GM23338 (cell line): ENCODE measurements around the gene CROCC2. TPM values are rescaled to one million over a fixed set of nuclear protein-coding genes. Genes with fewer than 3 reads are reported as not detected.

ENCODE experiments used
- ATAC-seq: fragments of 200-7000 bp; cut with Tn5 transposase; 3 replicates; pipeline ENCODE4 v1.9.1; 2020
- DNase-seq: peaks from one replicate; pipeline ENCODE4 v3.0.0-alpha.2; 2015; ENCODE audit warnings: low spot score
- H2AFZ ChIP-seq: fragments of 200-600 bp; sonication (generic); 2 replicates; pipeline ENCODE4 v1.8.0; 2016; ENCODE audit warnings: antibody characterized with exemption, mild to moderate bottlenecking, moderate library complexity
- H3F3A ChIP-seq: fragments of 200-600 bp; sonication (generic); replicated peaks from 2 replicates; pipeline ENCODE4 v1.8.0; 2017; ENCODE audit warnings: antibody characterized with exemption, mixed run types, low read depth
- H3K27ac ChIP-seq: fragments of 200-600 bp; sonication (generic); 2 replicates; pipeline ENCODE4 v1.6.1; 2016; ENCODE audit warnings: low read depth
- H3K27me3 ChIP-seq: fragments of 200-600 bp; sonication (generic); 2 replicates; pipeline ENCODE4 v1.8.0; 2016; ENCODE audit warnings: mild to moderate bottlenecking, mixed run types, moderate library complexity; ENCODE audit not compliant: insufficient read depth
- H3K36me3 ChIP-seq: fragments of 200-600 bp; sonication (generic); 2 replicates; pipeline ENCODE4 v1.8.0; 2016; ENCODE audit warnings: mild to moderate bottlenecking; ENCODE audit not compliant: insufficient read depth
- H3K4me1 ChIP-seq: fragments of 200-600 bp; sonication (generic); 2 replicates; pipeline ENCODE4 v1.8.0; 2016; ENCODE audit warnings: mild to moderate bottlenecking, moderate library complexity; ENCODE audit not compliant: insufficient read depth
- H3K4me2 ChIP-seq: fragments of 200-600 bp; sonication (generic); 2 replicates; pipeline ENCODE4 v1.7.1; 2017; ENCODE audit warnings: mixed run types
- H3K4me3 ChIP-seq: fragments of 200-600 bp; sonication (generic); 2 replicates; pipeline ENCODE4 v1.6.1; 2016; ENCODE audit warnings: mixed run types
- H3K79me2 ChIP-seq: fragments of 200-600 bp; sonication (generic); replicated peaks from 2 replicates; pipeline ENCODE4 v1.8.0; 2017; ENCODE audit warnings: mild to moderate bottlenecking; ENCODE audit not compliant: insufficient read depth
- H3K9me2 ChIP-seq: fragments of 200-600 bp; sonication (generic); 2 replicates; pipeline ENCODE4 v1.8.0; 2017; ENCODE audit not compliant: insufficient read depth
- H4K20me1 ChIP-seq: fragments of 200-600 bp; sonication (generic); replicated peaks from 2 replicates; pipeline ENCODE4 v1.8.0; 2017; ENCODE audit warnings: mild to moderate bottlenecking; ENCODE audit not compliant: insufficient read depth
- H3K27ac Mint-ChIP-seq: 2 replicates; pipeline ENCODE4 v1.8.0; 2020; ENCODE audit warnings: inconsistent platforms, mild to moderate bottlenecking, moderate library complexity, mixed read lengths
- H3K27me3 Mint-ChIP-seq: 3 replicates; pipeline ENCODE4 v1.8.0; 2022; ENCODE audit warnings: low read depth, mild to moderate bottlenecking, moderate library complexity, mixed read lengths, inconsistent platforms; ENCODE audit not compliant: insufficient read depth, poor library complexity
- H3K36me3 Mint-ChIP-seq: 3 replicates; pipeline ENCODE4 v1.8.0; 2021; ENCODE audit warnings: low read depth, mild to moderate bottlenecking, inconsistent platforms, moderate library complexity, mixed read lengths
- H3K4me1 Mint-ChIP-seq: 3 replicates; pipeline ENCODE4 v1.8.0; 2020; ENCODE audit warnings: mild to moderate bottlenecking, inconsistent platforms, mixed read lengths
- H3K4me3 Mint-ChIP-seq: 3 replicates; pipeline ENCODE4 v1.8.0; 2021; ENCODE audit warnings: moderate library complexity, mild to moderate bottlenecking, inconsistent platforms, mixed read lengths
- H3K9me3 Mint-ChIP-seq: 3 replicates; pipeline ENCODE4 v1.8.0; 2020; ENCODE audit warnings: moderate library complexity, mild to moderate bottlenecking, inconsistent platforms, mixed read lengths
- EZH2 ChIP-seq: fragments of 200-600 bp; sonication (generic); IDR thresholded peaks from one replicate; pipeline ENCODE4 v1.8.0; 2017; ENCODE audit warnings: antibody characterized with exemption, mild to moderate bottlenecking, low read depth; ENCODE audit not compliant: unreplicated experiment
- EZH2phosphoT487 ChIP-seq: fragments of 200-600 bp; sonication (generic); IDR thresholded peaks from one replicate; pipeline ENCODE4 v1.8.1; 2018; ENCODE audit warnings: antibody characterized with exemption; ENCODE audit not compliant: unreplicated experiment
- JUNB ChIP-seq: IDR thresholded peaks from one replicate; pipeline ENCODE4 v1.6.1; 2016; ENCODE audit warnings: antibody characterized with exemption; ENCODE audit not compliant: unreplicated experiment
- NANOG ChIP-seq: IDR thresholded peaks from 2 replicates; pipeline ENCODE4 v1.6.1; 2016; ENCODE audit warnings: antibody characterized with exemption, borderline replicate concordance
- POLR2AphosphoS5 ChIP-seq: IDR thresholded peaks from 2 replicates; pipeline ENCODE4 v1.6.1; 2016; ENCODE audit warnings: antibody characterized with exemption, low read depth
- STAT1 ChIP-seq: IDR thresholded peaks from one replicate; pipeline ENCODE4 v1.6.1; 2016; ENCODE audit warnings: antibody characterized with exemption; ENCODE audit not compliant: unreplicated experiment
- polyA plus RNA-seq: library from polyadenylated mRNA; unstranded; fragments of >200 nt; fragmentation: Nextera tagmentation; extraction: Ambion mirVana; gene quantifications from 2 replicates; pipeline ENCODE4 v1.2.1, GENCODE V29; 2016
- total RNA-seq: library from RNA; depleted of rRNA; stranded (reverse); fragments of >200 nt; shearing (Covaris generic); gene quantifications from 2 replicates; pipeline ENCODE4 v1.2.3, GENCODE V29; 2014
- TF ChIP-seq, protein P1 (sequence below): IDR thresholded peaks from 2 replicates; pipeline ENCODE4 v1.6.1; 2016; ENCODE audit warnings: antibody characterized with exemption
- TF ChIP-seq, protein P2 (sequence below), 2 experiments: fragments of 200-600 bp in 1 of 2; sonication (generic) in 1 of 2; conservative IDR thresholded peaks; 2 replicates each; pipeline versions ENCODE4 v1.5.1 to v1.6.1; 2016 to 2017; ENCODE audit warnings: antibody characterized with exemption in 2 of 2, low read depth in 2 of 2, mild to moderate bottlenecking in 2 of 2, moderate library complexity in 1 of 2
- TF ChIP-seq, protein P3 (sequence below): fragments of 250-450 bp; sonication (Bioruptor Pico); IDR thresholded peaks from 2 replicates; pipeline ENCODE4 v1.5.0; 2020; ENCODE audit warnings: mild to moderate bottlenecking, moderate library complexity

The CROCC2 gene
- total and polyA plus RNA-seq, 2 experiments from 2014 or later = not detected

DNA sequence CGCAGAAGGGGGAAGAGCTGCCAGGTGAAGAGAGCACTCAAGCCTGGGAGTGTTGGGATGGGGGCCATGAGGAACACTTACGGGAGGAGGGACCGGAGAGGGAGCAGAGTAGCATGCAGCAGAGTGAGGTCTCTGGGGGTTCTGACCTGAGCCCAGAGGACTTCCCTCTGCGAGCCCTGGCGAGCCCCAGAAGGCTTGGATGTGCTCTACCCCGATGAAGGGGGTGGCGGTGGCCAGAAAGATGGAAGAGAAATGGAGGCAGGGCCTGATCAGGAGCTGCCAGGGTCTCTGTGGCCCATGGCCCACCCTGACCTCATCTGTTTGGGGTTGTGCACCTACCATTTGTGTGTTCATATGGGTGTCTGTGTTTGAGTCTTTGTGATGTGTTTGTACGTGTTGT, 42.0 kb downstream of the CROCC2 start:
- Mint-ChIP-seq H3K9me3 (no peaks in the 10 kb centered on the region), H3K4me3 (no peak overlapping the region), H3K4me1 (0 out of 3 replicates have a peak, but pooled peaks cover 4% of the 10 kb centered on the region), H3K27ac (no peak overlapping the region), H3K36me3 (no peaks in the 10 kb centered on the region), H3K27me3 (peaks cover 13% of the 10 kb centered on the region)
- no peaks in the 10 kb centered on the region for H3K4me1 ChIP-seq
- H3K9me2 ChIP-seq = no peaks in the 10 kb centered on the region
- no peak overlapping the region for H3K4me3 ChIP-seq
- no peaks in the 10 kb centered on the region for H3K79me2 ChIP-seq
- no peaks in the 10 kb centered on the region for H3K36me3 ChIP-seq
- no peaks in the 10 kb centered on the region for H4K20me1 ChIP-seq
- DNase-seq = no peak
- no peaks in the 10 kb centered on the region for H3F3A ChIP-seq
- ATAC-seq = no peak
- no peaks in the 10 kb centered on the region for H3K27me3 ChIP-seq
- TF ChIP-seq EZH2 (no peak), POLR2AphosphoS5 (no peak), EZH2phosphoT487 (no peak), STAT1 (no peak), JUNB (no peak)
- TF ChIP-seq, protein P1, sequence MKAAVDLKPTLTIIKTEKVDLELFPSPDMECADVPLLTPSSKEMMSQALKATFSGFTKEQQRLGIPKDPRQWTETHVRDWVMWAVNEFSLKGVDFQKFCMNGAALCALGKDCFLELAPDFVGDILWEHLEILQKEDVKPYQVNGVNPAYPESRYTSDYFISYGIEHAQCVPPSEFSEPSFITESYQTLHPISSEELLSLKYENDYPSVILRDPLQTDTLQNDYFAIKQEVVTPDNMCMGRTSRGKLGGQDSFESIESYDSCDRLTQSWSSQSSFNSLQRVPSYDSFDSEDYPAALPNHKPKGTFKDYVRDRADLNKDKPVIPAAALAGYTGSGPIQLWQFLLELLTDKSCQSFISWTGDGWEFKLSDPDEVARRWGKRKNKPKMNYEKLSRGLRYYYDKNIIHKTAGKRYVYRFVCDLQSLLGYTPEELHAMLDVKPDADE = no peak
- TF ChIP-seq, protein P2, sequence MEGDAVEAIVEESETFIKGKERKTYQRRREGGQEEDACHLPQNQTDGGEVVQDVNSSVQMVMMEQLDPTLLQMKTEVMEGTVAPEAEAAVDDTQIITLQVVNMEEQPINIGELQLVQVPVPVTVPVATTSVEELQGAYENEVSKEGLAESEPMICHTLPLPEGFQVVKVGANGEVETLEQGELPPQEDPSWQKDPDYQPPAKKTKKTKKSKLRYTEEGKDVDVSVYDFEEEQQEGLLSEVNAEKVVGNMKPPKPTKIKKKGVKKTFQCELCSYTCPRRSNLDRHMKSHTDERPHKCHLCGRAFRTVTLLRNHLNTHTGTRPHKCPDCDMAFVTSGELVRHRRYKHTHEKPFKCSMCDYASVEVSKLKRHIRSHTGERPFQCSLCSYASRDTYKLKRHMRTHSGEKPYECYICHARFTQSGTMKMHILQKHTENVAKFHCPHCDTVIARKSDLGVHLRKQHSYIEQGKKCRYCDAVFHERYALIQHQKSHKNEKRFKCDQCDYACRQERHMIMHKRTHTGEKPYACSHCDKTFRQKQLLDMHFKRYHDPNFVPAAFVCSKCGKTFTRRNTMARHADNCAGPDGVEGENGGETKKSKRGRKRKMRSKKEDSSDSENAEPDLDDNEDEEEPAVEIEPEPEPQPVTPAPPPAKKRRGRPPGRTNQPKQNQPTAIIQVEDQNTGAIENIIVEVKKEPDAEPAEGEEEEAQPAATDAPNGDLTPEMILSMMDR (conservative IDR thresholded peaks at IDR 0.05; ENCODE audit: low read depth in 2 of 2) = no peak
- no peak overlapping the region for H3K27ac ChIP-seq
- H3K4me2 ChIP-seq = no peak overlapping the region
- H2AFZ ChIP-seq = no peak overlapping the region

DNA sequence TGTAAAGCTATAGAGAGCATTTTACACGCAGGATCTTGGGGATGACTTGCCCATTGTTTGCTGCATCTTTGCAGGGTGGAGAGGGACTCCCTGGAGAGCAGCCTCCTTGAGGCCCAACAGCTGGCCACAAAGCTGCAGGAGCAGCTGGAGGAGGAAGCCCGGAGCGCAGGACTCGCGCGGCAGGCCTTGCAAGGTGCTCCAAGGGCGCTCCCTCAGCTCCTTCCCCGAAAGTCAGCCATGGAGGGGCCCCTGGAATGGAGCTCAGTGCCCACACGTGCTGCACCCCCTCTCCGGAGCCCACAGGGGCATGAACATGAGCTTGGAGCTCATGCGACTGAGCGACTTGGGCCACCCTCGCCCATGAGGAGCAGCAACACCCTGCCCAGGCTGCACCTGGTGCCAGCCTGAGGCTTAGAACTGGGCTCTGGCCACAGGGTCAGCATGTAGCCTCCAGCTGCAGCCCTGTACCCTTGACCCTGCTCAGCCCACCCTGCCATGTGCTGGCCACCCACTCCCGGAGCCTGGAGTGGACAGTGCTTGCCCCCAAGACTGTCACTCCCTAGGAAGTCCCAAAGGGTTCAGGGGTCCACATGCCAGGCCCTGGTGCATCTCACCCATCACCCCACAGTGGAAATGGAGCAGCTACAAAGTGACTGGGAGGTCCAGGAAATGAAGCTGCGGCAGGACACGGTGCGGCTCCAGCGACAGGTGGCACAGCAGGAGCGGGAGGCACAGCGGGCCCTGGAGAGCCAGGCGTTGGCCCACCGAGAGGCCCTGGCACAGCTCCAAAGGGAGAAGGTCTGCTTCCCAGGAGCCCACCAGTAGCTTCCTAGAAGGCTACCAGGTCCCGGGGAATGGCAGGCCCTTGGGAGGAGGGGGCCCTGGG, 43.0 kb downstream of the CROCC2 start:
- no peak overlapping the region for H3K4me3 Mint-ChIP-seq
- Histone ChIP-seq H3K27me3 (no peaks in the 10 kb centered on the region), H3K27ac (no peak overlapping the region), H3K36me3 (no peaks in the 10 kb centered on the region), H3K4me1 (no peaks in the 10 kb centered on the region), H3F3A (no peaks in the 10 kb centered on the region), H3K9me2 (no peaks in the 10 kb centered on the region), H3K4me3 (no peak overlapping the region), H4K20me1 (no peaks in the 10 kb centered on the region), H3K4me2 (no peak overlapping the region), H2AFZ (no peak overlapping the region), H3K79me2 (no peaks in the 10 kb centered on the region)
- peaks cover 5% of the 10 kb centered on the region for H3K4me1 Mint-ChIP-seq
- H3K27ac Mint-ChIP-seq = no peak overlapping the region
- peaks cover 13% of the 10 kb centered on the region for H3K27me3 Mint-ChIP-seq
- H3K9me3 Mint-ChIP-seq = no peaks in the 10 kb centered on the region
- DNase-seq (no peak), ATAC-seq (no peak)
- no peaks in the 10 kb centered on the region for H3K36me3 Mint-ChIP-seq
- TF ChIP-seq POLR2AphosphoS5 = no peak
- TF ChIP-seq, protein P1 = no peak
- no peak for TF ChIP-seq NANOG
- no peak for TF ChIP-seq EZH2phosphoT487
- no peak for TF ChIP-seq STAT1
- TF ChIP-seq JUNB = no peak
- TF ChIP-seq, protein P3, sequence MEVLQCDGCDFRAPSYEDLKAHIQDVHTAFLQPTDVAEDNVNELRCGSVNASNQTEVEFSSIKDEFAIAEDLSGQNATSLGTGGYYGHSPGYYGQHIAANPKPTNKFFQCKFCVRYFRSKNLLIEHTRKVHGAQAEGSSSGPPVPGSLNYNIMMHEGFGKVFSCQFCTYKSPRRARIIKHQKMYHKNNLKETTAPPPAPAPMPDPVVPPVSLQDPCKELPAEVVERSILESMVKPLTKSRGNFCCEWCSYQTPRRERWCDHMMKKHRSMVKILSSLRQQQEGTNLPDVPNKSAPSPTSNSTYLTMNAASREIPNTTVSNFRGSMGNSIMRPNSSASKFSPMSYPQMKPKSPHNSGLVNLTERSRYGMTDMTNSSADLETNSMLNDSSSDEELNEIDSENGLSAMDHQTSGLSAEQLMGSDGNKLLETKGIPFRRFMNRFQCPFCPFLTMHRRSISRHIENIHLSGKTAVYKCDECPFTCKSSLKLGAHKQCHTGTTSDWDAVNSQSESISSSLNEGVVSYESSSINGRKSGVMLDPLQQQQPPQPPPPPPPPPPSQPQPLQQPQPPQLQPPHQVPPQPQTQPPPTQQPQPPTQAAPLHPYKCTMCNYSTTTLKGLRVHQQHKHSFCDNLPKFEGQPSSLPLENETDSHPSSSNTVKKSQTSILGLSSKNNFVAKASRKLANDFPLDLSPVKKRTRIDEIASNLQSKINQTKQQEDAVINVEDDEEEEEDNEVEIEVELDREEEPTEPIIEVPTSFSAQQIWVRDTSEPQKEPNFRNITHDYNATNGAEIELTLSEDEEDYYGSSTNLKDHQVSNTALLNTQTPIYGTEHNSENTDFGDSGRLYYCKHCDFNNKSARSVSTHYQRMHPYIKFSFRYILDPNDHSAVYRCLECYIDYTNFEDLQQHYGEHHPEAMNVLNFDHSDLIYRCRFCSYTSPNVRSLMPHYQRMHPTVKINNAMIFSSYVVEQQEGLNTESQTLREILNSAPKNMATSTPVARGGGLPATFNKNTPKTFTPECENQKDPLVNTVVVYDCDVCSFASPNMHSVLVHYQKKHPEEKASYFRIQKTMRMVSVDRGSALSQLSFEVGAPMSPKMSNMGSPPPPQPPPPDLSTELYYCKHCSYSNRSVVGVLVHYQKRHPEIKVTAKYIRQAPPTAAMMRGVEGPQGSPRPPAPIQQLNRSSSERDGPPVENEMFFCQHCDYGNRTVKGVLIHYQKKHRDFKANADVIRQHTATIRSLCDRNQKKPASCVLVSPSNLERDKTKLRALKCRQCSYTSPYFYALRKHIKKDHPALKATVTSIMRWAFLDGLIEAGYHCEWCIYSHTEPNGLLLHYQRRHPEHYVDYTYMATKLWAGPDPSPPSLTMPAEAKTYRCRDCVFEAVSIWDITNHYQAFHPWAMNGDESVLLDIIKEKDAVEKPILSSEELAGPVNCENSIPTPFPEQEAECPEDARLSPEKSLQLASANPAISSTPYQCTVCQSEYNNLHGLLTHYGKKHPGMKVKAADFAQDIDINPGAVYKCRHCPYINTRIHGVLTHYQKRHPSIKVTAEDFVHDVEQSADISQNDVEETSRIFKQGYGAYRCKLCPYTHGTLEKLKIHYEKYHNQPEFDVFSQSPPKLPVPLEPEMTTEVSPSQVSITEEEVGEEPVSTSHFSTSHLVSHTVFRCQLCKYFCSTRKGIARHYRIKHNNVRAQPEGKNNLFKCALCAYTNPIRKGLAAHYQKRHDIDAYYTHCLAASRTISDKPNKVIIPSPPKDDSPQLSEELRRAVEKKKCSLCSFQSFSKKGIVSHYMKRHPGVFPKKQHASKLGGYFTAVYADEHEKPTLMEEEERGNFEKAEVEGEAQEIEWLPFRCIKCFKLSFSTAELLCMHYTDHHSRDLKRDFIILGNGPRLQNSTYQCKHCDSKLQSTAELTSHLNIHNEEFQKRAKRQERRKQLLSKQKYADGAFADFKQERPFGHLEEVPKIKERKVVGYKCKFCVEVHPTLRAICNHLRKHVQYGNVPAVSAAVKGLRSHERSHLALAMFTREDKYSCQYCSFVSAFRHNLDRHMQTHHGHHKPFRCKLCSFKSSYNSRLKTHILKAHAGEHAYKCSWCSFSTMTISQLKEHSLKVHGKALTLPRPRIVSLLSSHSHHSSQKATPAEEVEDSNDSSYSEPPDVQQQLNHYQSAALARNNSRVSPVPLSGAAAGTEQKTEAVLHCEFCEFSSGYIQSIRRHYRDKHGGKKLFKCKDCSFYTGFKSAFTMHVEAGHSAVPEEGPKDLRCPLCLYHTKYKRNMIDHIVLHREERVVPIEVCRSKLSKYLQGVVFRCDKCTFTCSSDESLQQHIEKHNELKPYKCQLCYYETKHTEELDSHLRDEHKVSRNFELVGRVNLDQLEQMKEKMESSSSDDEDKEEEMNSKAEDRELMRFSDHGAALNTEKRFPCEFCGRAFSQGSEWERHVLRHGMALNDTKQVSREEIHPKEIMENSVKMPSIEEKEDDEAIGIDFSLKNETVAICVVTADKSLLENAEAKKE (CRISPR knock-in tag) = no peak
